ENCODE measurements around the gene PRCP.
"Not testable (repeated sequence)": the region's sequence is repeated elsewhere in the genome, so short reads cannot be mapped to it uniquely, and the experiment has no call there.

Gene PRCP

DNA sequence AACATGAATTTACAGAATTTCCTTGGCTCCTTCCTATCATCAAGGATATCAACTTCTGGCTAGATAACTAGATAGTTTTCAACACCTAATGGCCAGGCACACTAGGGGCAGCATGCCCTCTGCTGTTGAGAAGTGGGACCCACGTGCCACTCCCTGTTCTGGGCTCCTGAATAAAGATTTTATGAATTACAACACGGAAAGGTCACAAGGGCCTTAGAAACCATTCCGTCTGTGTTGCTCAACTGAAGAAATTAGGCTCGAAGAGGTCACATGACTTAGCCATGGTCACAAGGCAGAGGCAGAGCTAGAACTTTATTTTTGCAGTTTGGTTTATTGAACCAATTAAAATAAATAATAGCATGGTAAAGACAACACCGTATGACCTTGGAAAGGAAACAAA lies 36.0 kb downstream of the PRCP start:
- no peaks in the 10 kb centered on the region for H3K36me3 Mint-ChIP-seq
- no peaks in the 10 kb centered on the region for H3K27me3 Mint-ChIP-seq
- H3K9me3 Mint-ChIP-seq: no peaks in the 10 kb centered on the region
- H3K4me1 Mint-ChIP-seq: peaks cover 9% of the 10 kb centered on the region
- H3K27ac Mint-ChIP-seq: no peak overlapping the region
- H3K4me3 Mint-ChIP-seq: no peak overlapping the region

DNA sequence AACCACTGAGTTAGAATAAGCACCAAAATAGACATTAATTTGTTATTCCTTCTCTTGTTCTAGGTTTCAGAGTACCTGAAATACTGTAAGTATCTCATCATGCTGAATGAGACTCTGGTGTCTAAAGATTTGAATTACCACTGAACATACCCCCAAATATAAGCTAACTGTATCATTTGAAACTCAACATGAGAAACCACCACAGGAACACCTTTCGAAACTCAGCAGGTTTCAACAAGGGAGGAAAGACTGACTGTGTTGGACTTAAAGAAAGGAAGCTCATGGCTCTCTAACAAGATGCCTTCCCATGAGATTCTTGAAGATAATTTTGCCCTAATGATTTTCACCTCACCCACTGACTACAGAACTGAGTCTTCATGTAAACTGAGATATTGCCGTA lies 37.0 kb downstream of the PRCP start:
- Mint-ChIP-seq H3K4me1 (peaks cover 9% of the 10 kb centered on the region), H3K4me3 (no peak overlapping the region), H3K9me3 (no peaks in the 10 kb centered on the region), H3K36me3 (peaks cover 2% of the 10 kb centered on the region), H3K27me3 (no peaks in the 10 kb centered on the region), H3K27ac (no peak overlapping the region)

DNA sequence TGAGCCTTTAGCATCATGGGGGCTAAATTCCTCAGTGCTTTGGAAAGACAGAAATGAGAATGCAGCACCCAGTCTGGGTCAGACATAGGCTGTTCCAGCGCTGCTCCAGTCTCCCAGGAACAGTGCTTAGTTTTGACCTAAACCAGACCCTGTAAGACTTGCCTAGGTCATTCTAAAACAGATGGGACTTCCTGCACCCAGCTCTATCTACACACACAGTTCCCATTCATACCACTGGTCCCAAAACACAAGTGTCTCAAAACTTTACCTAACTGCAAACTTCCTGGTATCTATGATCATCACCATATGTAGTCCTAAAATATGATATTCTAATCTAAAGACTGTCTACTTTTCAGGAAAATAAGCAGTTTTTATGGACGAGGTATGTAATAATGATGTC lies 37.9 kb downstream of the PRCP start:
- Mint-ChIP-seq H3K27me3 (no peaks in the 10 kb centered on the region), H3K36me3 (peaks cover 2% of the 10 kb centered on the region), H3K4me1 (peaks cover 5% of the 10 kb centered on the region), H3K4me3 (no peak overlapping the region), H3K9me3 (no peaks in the 10 kb centered on the region), H3K27ac (no peak overlapping the region)

DNA sequence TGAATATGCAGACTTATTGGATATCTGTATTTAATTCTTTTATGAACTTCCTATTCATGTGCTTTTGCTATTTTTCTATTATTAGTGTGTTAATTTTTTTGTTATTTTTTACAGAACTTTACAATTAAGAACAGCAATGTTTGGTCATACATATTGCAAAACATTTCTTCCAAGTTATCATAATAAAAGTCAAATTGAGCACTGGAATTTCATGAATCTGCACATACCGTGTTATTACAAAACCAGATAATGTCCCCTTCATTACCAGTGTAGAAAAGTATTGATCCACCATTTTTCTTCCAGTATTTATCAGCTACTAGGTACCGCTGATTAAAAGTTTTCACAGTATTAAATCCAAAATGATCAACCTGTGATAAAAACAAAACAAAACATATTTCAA lies 40.5 kb downstream of the PRCP start:
- Mint-ChIP-seq H3K27me3 (no peaks in the 10 kb centered on the region), H3K9me3 (no peaks in the 10 kb centered on the region), H3K27ac (no peak overlapping the region), H3K4me1 (peaks cover 3% of the 10 kb centered on the region), H3K4me3 (no peak overlapping the region), H3K36me3 (peaks cover 9% of the 10 kb centered on the region)

DNA sequence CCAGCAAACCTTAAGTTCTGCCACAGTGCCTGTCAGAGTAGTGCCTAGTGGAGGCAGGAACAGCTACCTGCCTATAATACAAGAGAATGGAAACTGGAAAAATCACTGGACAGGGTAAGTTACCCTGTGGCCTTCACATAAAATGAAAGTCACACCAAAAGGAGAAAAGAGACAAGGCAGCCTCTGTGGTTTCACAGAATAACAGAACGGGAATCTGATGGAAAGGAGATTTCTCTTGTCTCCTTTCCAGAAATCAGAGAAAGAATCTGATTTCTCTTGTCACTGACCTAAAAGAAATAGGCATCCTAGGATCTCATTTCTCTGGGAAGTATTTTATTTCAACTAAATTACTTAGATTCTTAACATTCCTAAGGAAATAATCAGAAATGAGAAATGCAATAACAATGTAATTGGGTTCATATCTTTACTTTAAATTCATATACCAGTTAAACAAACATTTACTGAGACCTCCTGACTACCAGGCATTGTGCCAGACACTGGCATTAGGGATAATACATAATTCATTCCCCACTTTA lies 41.6 kb downstream of the PRCP start:
- no peaks in the 10 kb centered on the region for H3K27me3 Mint-ChIP-seq
- peaks cover 9% of the 10 kb centered on the region for H3K36me3 Mint-ChIP-seq
- H3K4me3 Mint-ChIP-seq: no peak overlapping the region
- H3K9me3 Mint-ChIP-seq: no peaks in the 10 kb centered on the region
- no peak overlapping the region for H3K27ac Mint-ChIP-seq
- H3K4me1 Mint-ChIP-seq: peaks cover 7% of the 10 kb centered on the region

DNA sequence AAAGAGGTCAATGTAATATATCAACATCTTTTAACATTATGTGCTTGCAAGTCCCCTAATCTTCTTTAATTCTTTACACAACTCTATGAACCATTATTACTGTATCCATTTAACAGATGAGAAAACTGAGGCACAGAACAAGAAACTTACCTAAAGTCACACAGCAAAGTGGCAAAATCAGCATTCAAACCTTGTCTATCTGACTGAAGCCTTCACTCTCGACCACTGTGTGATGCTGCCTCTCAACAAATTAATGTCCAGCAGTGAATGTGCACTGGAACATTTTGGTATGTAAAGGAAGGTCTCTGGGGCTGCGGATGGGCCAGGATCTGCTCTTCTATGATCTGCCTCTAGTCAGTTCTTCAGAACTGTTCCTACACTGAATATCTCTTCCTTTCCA lies 42.1 kb downstream of the PRCP start:
- no peak overlapping the region for H3K27ac Mint-ChIP-seq
- no peak overlapping the region for H3K4me3 Mint-ChIP-seq
- H3K4me1 Mint-ChIP-seq: peaks cover 7% of the 10 kb centered on the region
- H3K9me3 Mint-ChIP-seq: no peaks in the 10 kb centered on the region
- H3K27me3 Mint-ChIP-seq: no peaks in the 10 kb centered on the region
- peaks cover 9% of the 10 kb centered on the region for H3K36me3 Mint-ChIP-seq

DNA sequence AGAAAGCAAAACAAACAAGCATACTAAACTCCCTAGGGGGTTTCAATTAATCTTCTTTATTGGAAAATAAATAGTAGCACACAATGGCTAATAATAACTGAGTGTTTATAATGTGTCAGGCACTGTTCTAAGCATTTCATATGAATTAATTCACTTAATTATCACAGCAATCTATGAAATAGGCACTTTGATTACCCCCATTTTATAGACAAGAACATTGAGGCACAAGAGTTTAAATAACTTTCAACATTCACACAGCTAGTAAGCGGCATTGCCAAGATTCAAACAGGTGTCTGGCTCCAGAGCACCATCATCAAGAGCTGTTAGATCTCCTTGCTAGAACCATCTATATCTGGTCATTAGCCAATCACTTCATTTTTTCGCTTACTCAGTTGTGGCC lies 43.1 kb downstream of the PRCP start:
- Mint-ChIP-seq H3K36me3 (peaks cover 9% of the 10 kb centered on the region), H3K9me3 (no peaks in the 10 kb centered on the region), H3K4me3 (no peak overlapping the region), H3K27me3 (no peaks in the 10 kb centered on the region), H3K27ac (no peak overlapping the region), H3K4me1 (peaks cover 7% of the 10 kb centered on the region)

DNA sequence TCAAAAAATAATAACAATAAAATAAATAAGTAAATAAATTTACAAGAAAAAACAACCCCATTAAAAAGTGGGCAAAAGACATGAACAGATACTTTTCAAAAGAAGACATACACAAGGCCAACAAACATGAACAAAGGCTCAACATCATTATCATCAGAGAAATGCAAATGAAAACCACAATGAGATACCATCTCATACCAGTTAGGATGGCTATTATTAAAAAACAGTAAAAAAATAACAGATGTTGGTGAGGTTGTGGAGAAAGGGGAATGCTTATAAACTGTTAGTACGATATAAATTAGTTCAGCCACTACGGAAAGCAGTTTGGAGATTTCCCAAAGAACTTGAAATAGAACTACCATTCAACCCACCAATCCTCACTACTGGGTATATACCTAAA lies 44.6 kb downstream of the PRCP start:
- Mint-ChIP-seq H3K27me3 (no peaks in the 10 kb centered on the region), H3K27ac (no peak overlapping the region), H3K4me1 (peaks cover 7% of the 10 kb centered on the region), H3K36me3 (peaks cover 11% of the 10 kb centered on the region), H3K4me3 (no peak overlapping the region), H3K9me3 (no peaks in the 10 kb centered on the region)

DNA sequence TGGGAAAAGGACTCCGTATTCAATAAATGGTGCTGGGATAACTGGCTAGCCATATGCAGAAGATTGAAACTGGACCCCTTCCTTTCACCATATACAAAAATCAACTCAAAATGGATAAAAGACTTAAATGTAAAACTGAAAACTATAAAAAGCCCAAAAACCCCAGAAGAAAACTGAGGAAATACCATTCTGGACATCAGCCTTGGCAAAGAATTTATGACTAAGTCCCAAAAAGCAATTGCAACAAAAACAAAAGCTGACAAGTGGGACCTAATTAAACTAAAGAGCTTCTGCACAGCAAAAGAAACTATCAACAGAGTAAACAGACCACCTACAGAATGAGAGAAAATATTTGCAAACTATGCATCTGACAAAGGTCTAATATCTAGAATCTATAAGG lies 45.3 kb downstream of the PRCP start:
- H3K27ac Mint-ChIP-seq, H3K9me3 Mint-ChIP-seq, H3K27me3 Mint-ChIP-seq, H3K4me3 Mint-ChIP-seq, H3K4me1 Mint-ChIP-seq: not testable (repeated sequence)
- peaks cover 11% of the 10 kb centered on the region for H3K36me3 Mint-ChIP-seq

DNA sequence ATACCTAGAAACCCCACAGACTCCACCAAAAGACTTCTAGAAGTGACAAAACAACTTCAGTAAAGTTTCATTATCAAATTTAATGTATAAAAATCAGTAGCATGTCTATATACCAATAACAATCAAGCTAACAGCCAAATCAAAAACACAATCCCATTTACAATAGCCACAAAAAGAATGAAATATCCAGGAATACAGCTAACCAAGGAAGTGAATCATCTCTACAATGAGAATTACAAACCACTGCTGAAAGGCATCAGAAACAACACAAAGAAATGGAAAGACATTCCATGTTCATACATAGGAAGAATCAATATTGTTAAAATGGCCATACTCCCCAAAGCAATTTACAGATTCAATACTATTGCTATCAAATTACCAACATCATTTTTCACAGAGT lies 46.0 kb downstream of the PRCP start:
- Mint-ChIP-seq H3K9me3 (no peaks in the 10 kb centered on the region), H3K27ac (no peak overlapping the region), H3K27me3 (no peaks in the 10 kb centered on the region), H3K4me1 (peaks cover 7% of the 10 kb centered on the region), H3K36me3 (peaks cover 13% of the 10 kb centered on the region), H3K4me3 (no peak overlapping the region)

DNA sequence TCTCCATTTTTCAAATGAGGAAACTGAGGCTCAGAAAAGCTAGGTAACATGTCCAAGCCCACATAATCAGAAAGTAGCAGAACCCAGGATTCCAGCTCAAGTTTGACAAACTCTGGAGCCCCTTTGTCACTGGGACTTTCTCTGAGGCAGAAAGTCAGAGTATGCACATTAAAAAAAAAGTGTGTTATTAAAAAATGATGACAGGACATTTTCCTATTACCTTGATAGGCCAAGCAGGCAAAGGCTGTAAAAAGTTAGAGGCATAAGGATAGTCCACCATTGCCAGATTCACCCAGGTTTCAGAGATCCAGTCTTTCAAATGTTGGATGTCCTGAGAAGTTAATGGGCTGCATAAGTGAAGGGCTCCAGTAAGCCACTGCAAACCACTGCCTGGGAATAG lies 51.4 kb downstream of the PRCP start:
- no peaks in the 10 kb centered on the region for H3K9me3 Mint-ChIP-seq
- no peak overlapping the region for H3K27ac Mint-ChIP-seq
- no peaks in the 10 kb centered on the region for H3K27me3 Mint-ChIP-seq
- no peaks in the 10 kb centered on the region for H3K4me1 Mint-ChIP-seq
- H3K4me3 Mint-ChIP-seq: no peak overlapping the region
- H3K36me3 Mint-ChIP-seq: peaks cover 4% of the 10 kb centered on the region

DNA sequence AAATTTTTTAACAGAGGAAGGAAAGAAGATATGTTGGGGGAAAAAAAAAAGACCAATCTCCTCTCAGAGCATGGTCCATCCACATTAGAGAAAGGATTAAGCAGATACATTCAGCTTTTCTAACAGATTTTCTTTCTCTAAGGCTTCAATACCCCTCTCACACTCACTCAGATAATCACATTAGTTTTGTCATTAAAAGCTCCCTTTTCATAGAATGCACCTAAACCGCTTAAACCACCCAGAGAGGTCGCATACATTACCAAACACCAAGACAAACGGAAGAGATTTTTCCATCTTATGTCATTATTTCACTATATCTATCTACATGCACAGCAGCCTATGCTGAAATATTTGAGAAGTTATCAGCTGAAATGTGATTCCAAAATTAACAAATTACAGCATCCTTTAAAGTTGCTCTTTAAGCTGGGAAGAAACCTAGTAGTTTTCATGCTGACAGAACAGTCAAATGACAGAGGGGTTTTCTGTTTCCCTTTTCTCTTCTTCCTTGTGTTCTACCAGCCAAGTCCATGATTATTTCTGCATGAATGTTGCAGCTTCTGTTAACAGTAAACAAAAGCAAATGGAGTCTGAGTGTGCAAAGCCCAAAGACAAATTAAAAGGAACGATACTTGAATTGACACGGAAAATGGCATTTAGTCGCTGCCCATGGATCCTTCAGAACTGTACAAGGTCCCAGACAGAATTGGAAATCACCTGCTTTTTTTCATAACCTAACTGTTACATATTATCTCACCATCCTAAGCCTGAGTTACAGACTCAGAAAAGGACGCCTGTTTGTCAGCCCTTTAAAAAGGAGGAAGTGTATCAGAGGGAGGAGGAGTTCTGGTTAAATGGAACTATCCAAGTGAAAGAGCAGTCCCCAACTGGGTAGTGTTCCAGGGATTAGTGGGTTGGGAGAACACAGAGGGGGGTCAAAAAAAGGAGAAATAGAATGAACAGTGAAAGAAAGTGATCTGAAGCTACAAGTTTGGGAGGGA lies 54.6 kb downstream of the PRCP start:
- H3K9me3 Mint-ChIP-seq: no peaks in the 10 kb centered on the region
- H3K36me3 Mint-ChIP-seq: peaks cover 6% of the 10 kb centered on the region
- no peak overlapping the region for H3K27ac Mint-ChIP-seq
- no peaks in the 10 kb centered on the region for H3K27me3 Mint-ChIP-seq
- no peak overlapping the region for H3K4me3 Mint-ChIP-seq
- no peaks in the 10 kb centered on the region for H3K4me1 Mint-ChIP-seq

DNA sequence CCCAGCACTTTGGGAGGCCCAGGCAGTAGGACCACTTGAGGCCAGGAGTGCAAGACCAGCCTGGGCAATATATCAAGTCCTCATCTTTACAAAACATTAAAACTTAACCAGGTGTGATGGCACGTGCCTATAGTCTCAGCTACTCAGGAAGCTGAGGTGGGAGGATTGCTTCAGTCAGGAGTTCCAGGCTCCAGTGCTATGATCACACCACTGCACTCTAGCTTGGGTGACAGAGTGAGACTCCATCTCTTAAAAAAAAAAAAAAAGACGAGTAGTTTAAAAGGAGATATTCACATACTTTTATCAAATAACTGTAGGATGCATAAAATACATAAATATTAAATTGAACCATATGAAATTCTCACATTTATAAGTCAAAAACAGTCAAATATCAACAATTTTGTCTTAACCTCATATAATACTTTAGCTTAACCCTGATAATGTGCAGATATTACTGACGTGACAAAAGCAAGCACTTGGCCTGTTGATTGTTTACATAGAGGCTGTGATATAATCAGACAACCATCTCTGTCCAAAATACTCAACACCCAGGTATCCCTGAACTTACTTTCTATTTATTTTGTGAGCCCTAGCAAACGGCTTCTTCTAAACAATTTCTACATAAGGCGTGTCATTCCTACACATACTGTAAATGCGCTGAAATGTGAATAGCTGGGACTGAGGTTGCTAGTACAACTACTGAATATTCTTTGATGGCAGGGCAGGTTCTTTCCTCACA lies 57.0 kb downstream of the PRCP start:
- H3K36me3 Mint-ChIP-seq: peaks cover 9% of the 10 kb centered on the region
- H3K27me3 Mint-ChIP-seq: no peaks in the 10 kb centered on the region
- no peaks in the 10 kb centered on the region for H3K9me3 Mint-ChIP-seq
- no peak overlapping the region for H3K27ac Mint-ChIP-seq
- H3K4me3 Mint-ChIP-seq: no peak overlapping the region
- no peaks in the 10 kb centered on the region for H3K4me1 Mint-ChIP-seq

DNA sequence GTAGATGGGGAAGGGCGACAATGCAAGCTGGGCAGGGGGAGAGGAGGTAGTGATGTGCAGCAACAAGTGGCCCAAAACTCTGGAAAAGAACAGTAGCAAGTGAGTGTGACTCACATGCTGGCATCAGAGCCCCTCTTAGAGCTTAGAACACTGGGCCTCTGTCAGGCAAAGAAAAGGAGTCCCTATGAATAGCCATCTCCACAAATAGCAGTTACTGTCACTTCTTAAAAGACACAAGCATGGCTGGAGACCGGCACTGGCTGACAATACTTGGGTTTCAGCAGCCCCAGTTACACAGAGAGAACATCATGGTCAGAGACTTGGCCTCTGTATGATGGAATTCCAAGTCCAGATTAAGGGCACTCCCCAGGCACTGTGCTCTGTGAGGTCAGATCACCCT lies 58.2 kb downstream of the PRCP start:
- H3K4me1 Mint-ChIP-seq: no peaks in the 10 kb centered on the region
- H3K27ac Mint-ChIP-seq: no peak overlapping the region
- peaks cover 11% of the 10 kb centered on the region for H3K36me3 Mint-ChIP-seq
- no peaks in the 10 kb centered on the region for H3K9me3 Mint-ChIP-seq
- H3K4me3 Mint-ChIP-seq: no peak overlapping the region
- H3K27me3 Mint-ChIP-seq: no peaks in the 10 kb centered on the region

DNA sequence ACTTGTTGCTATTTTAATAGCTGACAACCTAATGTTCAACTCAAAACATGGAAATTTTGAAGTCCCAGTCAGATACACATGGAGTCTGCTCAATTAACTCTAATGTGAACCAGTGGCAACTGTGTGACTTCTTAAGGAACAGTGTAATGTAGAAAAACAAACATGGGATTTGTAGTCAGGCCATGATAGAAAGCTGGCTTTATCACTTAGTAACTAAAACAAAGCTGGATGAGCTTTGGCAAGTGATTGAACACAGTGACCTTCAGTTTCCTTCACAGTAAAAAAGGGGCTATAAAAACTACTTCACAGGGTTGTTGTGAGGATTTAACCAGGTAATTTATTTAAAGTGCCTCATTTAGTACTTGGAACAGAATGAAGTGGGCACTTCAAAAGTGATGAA lies 62.6 kb downstream of the PRCP start:
- H3K36me3 Mint-ChIP-seq: peaks cover 27% of the 10 kb centered on the region
- no peak overlapping the region for H3K27ac Mint-ChIP-seq
- no peaks in the 10 kb centered on the region for H3K9me3 Mint-ChIP-seq
- no peak overlapping the region for H3K4me3 Mint-ChIP-seq
- H3K4me1 Mint-ChIP-seq: no peaks in the 10 kb centered on the region
- no peaks in the 10 kb centered on the region for H3K27me3 Mint-ChIP-seq

DNA sequence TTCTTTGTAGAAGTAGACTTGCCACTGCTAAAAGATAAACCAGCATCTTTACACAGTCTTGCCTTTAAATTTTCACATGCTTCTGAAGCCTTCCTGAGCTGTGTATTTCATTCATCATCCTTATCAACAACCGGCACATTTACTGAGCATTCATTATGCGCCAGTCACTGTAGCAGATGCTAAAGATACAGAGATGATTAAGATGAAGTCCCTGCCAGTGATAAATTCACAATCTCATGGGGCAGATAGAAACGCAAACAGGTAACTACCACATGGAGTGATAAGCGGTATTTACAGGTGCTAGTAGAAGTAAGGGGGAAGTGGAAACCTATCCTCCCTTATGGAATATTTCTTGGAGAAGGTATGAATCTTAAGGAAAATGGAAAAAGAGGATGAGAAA lies 67.2 kb downstream of the PRCP start:
- Mint-ChIP-seq H3K4me1 (no peaks in the 10 kb centered on the region), H3K4me3 (no peak overlapping the region), H3K27me3 (no peaks in the 10 kb centered on the region), H3K27ac (no peak overlapping the region), H3K36me3 (peaks cover 30% of the 10 kb centered on the region), H3K9me3 (no peaks in the 10 kb centered on the region)
